ENCODE measurements around the gene P3H4.

P3H4 gene

DNA sequence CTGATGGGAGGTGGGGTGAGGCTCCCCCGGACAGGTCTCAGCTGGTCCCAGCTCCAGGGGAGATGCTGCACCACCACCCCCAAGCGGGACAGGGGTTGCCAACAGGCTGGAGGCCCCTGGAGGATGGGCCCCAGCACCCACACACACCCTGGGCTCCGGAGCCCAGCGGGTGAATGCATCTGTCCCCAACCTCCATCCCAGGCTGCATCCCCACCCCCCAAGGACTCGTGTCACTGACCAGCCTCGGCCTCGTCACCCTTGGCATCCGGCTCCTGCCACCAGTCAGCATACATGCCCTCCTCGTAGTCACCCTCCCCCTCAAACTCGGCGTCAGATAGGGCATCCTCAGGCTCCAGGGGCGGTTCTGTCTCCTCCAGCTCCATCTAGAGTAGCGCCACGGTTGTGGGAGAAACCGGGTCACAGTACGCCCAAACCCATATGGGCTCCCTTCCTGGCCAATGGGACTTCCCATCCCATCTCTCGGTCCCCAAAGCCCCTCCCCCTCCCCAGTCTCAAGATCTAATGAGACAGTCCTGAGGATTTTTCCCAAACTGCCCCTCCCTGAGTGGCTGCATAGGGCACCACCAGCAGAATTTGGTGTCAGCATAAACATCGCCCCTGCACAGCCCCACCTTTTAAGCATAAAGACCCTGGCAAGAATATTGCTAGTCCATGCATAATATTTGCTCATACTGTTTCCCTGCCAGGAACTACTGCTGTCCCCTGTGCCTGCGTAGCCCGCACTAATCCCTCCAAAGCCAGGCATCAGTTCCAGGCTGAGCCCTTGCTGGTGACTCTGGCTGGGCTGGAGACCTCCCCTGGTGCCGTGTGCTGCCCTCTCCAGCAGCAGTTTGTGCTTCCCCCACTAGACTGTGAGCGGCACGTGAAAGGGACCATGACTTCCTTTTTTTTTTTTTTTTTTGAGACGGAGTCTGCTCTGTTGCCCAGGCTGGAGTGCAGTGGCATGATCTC, 8.4 kb downstream of the P3H4 start:
- no peak for ATAC-seq

DNA sequence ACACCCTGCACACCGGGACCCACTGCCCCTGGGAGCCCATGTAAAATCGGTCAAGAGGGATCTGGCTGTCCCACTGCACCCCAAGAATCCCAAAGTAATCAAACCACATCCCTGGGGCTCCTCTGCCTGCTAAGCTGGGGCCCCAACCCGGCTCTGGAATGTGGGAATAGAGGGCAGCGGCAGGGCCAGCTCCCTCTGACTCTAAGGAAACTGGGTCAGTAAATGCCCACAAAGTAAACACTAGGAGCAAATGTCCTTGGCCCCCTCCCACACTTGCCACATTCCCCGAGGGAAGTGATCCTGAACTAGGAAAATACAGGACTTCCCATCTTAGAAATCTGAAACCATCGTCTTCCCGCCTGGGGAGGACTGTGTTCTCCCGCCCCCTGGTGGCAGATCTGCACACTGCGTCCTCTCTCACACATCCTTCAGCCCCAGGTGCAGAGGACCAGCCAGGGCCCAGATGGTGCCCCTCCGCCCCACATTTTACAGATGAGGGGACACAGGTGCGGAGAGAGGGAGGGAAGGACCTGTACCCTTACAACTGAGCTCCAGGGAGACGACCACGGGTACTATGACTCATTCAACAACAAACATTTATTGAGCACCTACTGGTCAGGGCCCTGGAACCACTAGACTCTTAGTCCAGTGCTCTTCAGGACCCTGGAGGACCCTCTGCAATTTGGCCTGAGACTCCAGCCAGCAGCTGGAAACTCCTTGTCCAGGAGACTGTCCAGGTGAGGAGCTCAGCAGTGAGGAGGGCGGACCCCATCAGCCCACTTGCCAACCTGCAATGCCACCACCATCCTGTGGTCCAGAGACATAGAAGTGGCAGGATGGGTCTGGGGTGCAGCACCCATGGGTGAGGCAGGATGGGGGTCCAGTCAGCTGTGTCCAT, 10.1 kb downstream of the P3H4 start:
- TF ChIP-seq ZFP30 (CRISPR knock-in tag; IDR thresholded peaks at IDR 0.05), result 0 out of 2 replicates have a peak, but pooled peaks have one; percentile 19
- TF ChIP-seq ZFP3 (CRISPR knock-in tag; IDR thresholded peaks at IDR 0.05), result no peak
- peak; percentile 92 for ATAC-seq

More for the DNA sequence above, 8.4 kb downstream of the P3H4 start:
- TF ChIP-seq OSR1 (CRISPR knock-in tag; IDR thresholded peaks at IDR 0.05) (no peak), ESRRG (CRISPR knock-in tag; IDR thresholded peaks at IDR 0.05) (no peak), CSDC2 (CRISPR knock-in tag; IDR thresholded peaks at IDR 0.05) (no peak), ZNF70 (CRISPR knock-in tag; IDR thresholded peaks at IDR 0.05) (no peak), CSRNP3 (CRISPR knock-in tag; IDR thresholded peaks at IDR 0.05) (no peak), POU6F1 (CRISPR knock-in tag; IDR thresholded peaks at IDR 0.05; ENCODE audit: borderline replicate concordance, low read depth) (no peak), ZNF8 (CRISPR knock-in tag; IDR thresholded peaks at IDR 0.05) (no peak), ZNF565 (CRISPR knock-in tag; conservative IDR thresholded peaks at IDR 0.05; ENCODE audit: low read depth) (no peak), TCF4 (CRISPR knock-in tag; IDR thresholded peaks at IDR 0.05; ENCODE audit: borderline replicate concordance) (no peak), ARNTL (CRISPR knock-in tag; IDR thresholded peaks at IDR 0.05; ENCODE audit: borderline replicate concordance, low read depth) (no peak), ZFP3 (CRISPR knock-in tag; IDR thresholded peaks at IDR 0.05) (no peak), GLIS3 (CRISPR knock-in tag; IDR thresholded peaks at IDR 0.05) (no peak), PATZ1 (CRISPR knock-in tag; IDR thresholded peaks at IDR 0.05; ENCODE audit: borderline replicate concordance) (no peak), SNAI2 (CRISPR knock-in tag; IDR thresholded peaks at IDR 0.05) (no peak), TOX (CRISPR knock-in tag; IDR thresholded peaks at IDR 0.05; ENCODE audit: borderline replicate concordance) (no peak), ZFP30 (CRISPR knock-in tag; IDR thresholded peaks at IDR 0.05) (no peak), ZC3H10 (CRISPR knock-in tag; IDR thresholded peaks at IDR 0.05) (no peak)
- TF ChIP-seq, protein P1, sequence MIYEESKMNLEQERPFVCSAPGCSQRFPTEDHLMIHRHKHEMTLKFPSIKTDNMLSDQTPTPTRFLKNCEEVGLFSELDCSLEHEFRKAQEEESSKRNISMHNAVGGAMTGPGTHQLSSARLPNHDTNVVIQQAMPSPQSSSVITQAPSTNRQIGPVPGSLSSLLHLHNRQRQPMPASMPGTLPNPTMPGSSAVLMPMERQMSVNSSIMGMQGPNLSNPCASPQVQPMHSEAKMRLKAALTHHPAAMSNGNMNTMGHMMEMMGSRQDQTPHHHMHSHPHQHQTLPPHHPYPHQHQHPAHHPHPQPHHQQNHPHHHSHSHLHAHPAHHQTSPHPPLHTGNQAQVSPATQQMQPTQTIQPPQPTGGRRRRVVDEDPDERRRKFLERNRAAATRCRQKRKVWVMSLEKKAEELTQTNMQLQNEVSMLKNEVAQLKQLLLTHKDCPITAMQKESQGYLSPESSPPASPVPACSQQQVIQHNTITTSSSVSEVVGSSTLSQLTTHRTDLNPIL (CRISPR knock-in tag; IDR thresholded peaks at IDR 0.05; ENCODE audit: low read depth), result no peak

GRCh38 chr17:41800601-41801373, 11.0 kb downstream of the P3H4 start:
- peak; percentile 18 for ATAC-seq
- TF ChIP-seq RARB (CRISPR knock-in tag; IDR thresholded peaks at IDR 0.05), result no peak
- TF ChIP-seq GLIS3 (CRISPR knock-in tag; IDR thresholded peaks at IDR 0.05), result no peak
- no peak for TF ChIP-seq CSRNP3 (CRISPR knock-in tag; IDR thresholded peaks at IDR 0.05)
- TF ChIP-seq ESRRG (CRISPR knock-in tag; IDR thresholded peaks at IDR 0.05), result no peak
- TF ChIP-seq CSDC2 (CRISPR knock-in tag; IDR thresholded peaks at IDR 0.05), result no peak
- no peak for TF ChIP-seq TOX (CRISPR knock-in tag; IDR thresholded peaks at IDR 0.05; ENCODE audit: borderline replicate concordance)
- no peak for TF ChIP-seq ARNTL (CRISPR knock-in tag; IDR thresholded peaks at IDR 0.05; ENCODE audit: borderline replicate concordance, low read depth)
- no peak for TF ChIP-seq ZFP3 (CRISPR knock-in tag; IDR thresholded peaks at IDR 0.05)
- TF ChIP-seq SNAI2 (CRISPR knock-in tag; IDR thresholded peaks at IDR 0.05), result no peak

Data from SK-N-SH treated with all-trans-retinoic acid at 6 μM for 48 hours (cell line).